Subcutaneous adipose tissue (tissue), 4 donors: ENCODE data around the gene KCNIP1. TPM values are rescaled to one million over a fixed set of nuclear protein-coding genes. Genes with fewer than 3 reads are reported as not detected.

ENCODE experiments used
- total RNA-seq, 4 donors: library from RNA; depleted of rRNA; stranded (reverse); fragments of >200 nt; gene quantifications; one replicate each; pipeline ENCODE4 v1.1.0, GENCODE V29; 2016
- TF ChIP-seq, protein P1 (sequence below): fragments of 450-650 bp; IDR thresholded peaks from one replicate; pipeline ENCODE4 v1.5.1; 2016; ENCODE audit warnings: low read depth, mild to moderate bottlenecking, control low read depth, antibody characterized with exemption, moderate library complexity

Gene KCNIP1
- total RNA-seq, 4 donors from 2014 or later: 6.4 TPM; not detected in 3

DNA sequence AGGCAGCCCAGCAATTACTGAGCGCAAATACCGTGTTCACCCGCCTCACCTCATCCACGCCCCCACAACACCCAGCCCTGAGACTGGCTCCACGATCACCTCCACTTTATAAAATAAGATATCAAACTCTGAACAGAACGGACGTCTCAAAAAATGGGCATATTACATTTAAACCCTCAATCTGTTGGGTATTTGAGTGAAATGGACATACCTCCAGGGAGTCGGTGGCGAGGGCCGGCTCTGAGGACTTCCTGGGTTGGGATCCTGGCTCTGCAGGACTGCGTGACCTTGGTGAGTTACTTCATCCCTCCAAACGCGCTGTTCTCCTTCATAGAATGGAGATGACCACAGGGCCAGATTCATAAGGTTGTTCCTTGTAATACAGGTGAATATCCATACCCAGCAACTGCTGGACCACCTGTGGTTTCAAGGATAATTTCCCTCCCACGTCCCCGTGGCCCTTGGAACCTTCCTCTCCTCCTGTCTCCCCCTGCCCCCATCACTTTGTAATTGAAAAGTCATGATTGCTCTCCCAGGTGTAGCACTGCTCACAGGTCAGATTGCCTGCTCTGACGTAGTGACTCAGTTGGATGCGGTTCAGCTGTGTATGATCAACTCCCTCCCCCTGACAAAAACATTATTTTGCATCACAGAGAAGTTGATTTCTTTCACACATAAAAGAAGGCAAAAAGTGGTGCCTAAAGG lies 135.6 kb downstream of the KCNIP1 start:
- TF ChIP-seq, protein P1, sequence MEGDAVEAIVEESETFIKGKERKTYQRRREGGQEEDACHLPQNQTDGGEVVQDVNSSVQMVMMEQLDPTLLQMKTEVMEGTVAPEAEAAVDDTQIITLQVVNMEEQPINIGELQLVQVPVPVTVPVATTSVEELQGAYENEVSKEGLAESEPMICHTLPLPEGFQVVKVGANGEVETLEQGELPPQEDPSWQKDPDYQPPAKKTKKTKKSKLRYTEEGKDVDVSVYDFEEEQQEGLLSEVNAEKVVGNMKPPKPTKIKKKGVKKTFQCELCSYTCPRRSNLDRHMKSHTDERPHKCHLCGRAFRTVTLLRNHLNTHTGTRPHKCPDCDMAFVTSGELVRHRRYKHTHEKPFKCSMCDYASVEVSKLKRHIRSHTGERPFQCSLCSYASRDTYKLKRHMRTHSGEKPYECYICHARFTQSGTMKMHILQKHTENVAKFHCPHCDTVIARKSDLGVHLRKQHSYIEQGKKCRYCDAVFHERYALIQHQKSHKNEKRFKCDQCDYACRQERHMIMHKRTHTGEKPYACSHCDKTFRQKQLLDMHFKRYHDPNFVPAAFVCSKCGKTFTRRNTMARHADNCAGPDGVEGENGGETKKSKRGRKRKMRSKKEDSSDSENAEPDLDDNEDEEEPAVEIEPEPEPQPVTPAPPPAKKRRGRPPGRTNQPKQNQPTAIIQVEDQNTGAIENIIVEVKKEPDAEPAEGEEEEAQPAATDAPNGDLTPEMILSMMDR: no peak

DNA sequence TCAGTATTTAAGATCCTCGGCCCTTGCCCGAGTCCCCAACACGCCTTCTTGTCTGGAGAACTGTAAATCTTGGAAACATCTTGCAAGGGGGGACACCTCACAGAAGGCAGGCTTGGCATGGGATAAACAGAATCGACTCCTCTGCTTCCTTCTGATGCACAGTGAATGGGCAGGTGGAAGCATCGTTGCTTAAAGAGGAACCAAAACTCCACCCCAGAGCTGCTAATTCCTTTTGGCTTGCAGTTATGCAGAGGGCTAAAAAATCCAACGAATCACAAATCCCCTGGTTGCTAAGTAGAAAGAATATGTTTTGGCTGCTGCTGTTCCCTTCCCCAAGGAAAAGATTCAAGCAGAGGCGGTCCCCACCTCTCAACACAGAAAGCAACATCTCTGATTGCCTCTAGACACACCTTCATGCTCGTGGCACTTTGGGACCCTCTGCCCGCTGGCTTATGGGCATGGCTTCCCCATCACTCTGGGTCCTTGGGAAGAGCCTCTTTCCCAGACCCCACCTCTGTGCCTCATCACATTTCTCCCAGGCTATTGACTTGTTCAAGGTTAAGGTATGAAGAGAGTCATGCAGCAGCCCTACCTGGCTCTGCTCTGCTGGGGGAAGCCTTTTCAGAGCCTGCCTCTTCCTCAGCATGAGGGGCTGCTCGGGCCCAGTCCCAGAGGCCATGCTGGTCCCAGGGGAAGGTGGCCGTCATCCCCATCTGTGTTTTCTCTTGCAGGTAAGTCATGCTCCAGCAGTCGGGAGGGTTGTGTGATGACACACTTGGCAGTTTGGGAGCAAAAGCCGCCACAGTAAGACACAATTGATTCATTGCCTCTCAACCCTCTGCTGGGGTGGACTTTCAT lies 137.1 kb downstream of the KCNIP1 start:
- TF ChIP-seq, protein P1: no peak

DNA sequence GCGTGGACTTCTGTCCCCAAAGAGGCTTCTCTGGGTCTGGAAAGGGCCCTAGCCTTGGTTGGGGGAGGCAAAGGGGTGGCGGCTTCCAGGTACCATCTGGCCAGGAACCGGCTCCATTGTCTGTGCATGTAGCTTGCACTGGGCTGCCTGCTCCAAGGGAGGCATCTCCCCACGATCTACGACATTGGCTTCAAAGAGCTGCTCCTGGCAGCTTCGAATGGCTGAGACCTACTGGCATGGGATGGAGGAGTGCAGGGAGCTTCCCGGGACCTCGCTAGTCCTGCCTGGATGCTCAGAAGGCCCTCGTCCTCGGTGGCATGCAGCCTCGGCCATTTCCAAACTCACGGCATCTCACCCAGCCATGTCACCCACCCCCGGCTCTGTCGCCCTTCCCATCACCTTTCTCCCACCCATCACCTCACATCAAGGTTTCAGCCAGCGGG lies 137.8 kb downstream of the KCNIP1 start:
- TF ChIP-seq, protein P1: no peak

DNA sequence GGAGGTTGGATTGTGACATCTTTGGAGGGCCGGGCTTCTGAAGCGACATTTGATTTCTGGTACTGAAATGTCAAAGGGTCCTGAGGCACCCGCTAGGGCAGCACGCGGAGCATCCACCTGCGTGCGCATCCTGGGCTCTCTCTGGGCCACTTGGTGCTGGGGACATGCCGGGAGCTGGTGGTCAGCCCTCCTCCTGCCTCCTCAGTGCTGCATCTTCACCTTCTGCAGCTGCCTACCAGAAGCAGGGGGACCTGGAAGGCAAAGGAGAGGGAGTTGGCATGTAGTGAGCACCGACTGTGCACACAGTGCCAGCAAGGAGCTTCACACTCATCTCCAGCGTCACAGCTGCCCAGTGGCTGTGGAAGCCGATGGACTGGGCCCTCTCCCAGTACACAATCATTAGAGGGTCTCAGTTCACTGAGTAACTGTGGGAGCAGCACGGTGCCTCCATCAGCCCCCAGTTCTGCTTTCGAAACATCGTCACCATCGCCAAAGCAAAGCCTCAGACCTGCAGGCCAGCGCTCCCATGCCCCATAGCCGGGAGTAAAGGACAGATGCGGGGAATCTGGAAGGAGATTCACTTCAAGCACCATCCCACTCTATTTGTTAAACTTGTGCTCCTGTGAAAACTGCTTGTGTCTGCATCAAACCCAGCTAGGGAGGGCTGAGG lies 138.4 kb downstream of the KCNIP1 start:
- TF ChIP-seq, protein P1: no peak

DNA sequence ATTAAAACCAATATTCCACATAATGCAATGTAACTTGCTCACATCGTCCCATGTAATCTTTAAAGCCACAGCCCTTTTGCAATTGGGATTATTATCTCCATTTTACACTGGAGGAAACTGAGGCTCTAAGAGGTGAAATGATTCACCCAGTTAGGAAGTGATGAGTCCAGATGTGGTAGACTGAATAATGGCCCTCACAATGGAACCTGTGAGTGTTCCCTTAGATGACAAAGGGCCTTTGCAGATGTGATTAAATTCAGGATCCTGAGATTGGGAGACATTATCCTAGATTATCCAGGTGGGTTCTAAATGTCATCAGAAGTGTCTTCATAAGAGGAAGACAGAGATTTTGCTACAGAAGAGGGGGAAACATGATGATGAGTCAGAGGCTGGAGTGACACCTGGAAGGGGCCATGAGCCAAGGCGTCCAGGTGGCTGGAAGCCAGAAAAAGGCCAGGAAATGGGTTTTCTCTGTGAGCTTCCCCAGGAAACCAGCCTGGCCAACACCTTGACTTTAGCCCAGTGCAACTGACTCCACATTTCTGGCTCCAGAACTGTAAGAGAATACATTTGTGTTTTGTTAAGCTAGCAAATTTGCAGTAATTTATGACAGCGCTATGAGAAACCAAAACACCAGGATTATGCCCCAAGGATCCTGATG lies 139.1 kb downstream of the KCNIP1 start:
- TF ChIP-seq, protein P1: no peak

DNA sequence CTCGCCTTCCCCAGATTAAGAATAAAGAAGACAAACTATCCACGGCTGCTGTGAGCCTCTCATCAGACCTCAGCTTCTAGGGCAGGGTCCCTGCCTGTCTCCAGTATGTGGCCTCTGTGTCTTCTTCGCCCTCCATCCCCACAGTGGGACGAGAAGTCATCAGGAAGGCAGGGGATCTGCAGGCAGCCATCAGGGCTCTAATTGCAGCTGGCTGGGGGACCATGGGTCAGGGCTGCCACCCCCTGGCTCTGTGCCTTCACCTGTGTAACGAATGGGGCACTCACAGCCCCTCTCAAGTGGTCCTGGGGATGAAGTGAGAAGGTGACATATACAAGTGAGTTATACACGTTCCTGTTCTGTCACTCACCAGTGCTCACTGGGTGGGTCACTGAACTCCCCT lies 139.8 kb downstream of the KCNIP1 start:
- TF ChIP-seq, protein P1: no peak
